HepG2 (cell line): ENCODE data around the gene TRMU. TPM values are rescaled to one million over a fixed set of nuclear protein-coding genes. Genes with fewer than 3 reads are reported as not detected.

Source experiments
- CAMTA2 ChIP-seq: sonication (generic); formaldehyde crosslinking; IDR thresholded peaks from 2 replicates; pipeline ENCODE4 v1.4.0; 2020; ENCODE audit warnings: mild to moderate bottlenecking, missing genetic modification reagents, borderline replicate concordance
- KAT8 ChIP-seq: IDR thresholded peaks from 2 replicates; pipeline ENCODE4 v1.6.1; 2016; ENCODE audit warnings: missing genetic modification reagents, missing compliant biosample characterization
- KLF15 ChIP-seq: sonication (generic); formaldehyde crosslinking; IDR thresholded peaks from 2 replicates; pipeline ENCODE4 v1.8.1; 2023; ENCODE audit warnings: borderline replicate concordance, mild to moderate bottlenecking, inconsistent platforms, missing genetic modification reagents, mixed read lengths
- MEIS1 ChIP-seq: sonication (generic); formaldehyde crosslinking; IDR thresholded peaks from 2 replicates; pipeline ENCODE4 v1.9.0; 2021; ENCODE audit warnings: mild to moderate bottlenecking, missing genetic modification reagents, moderate library complexity, borderline replicate concordance
- POGK ChIP-seq: sonication (generic); formaldehyde crosslinking; conservative IDR thresholded peaks from 2 replicates; pipeline ENCODE4 v1.8.0; 2022; ENCODE audit warnings: mild to moderate bottlenecking, moderate library complexity, missing genetic modification reagents
- POLR2G ChIP-seq: fragments of 200-400 bp; formaldehyde crosslinking; IDR thresholded peaks from 2 replicates; pipeline ENCODE4 v1.6.1; 2018; ENCODE audit warnings: mild to moderate bottlenecking, low read depth, low read length, moderate library complexity
- SCMH1 ChIP-seq: sonication (generic); formaldehyde crosslinking; IDR thresholded peaks from 2 replicates; pipeline ENCODE4 v1.9.0; 2021; ENCODE audit warnings: missing genetic modification reagents, mild to moderate bottlenecking, borderline replicate concordance
- ZNF18 ChIP-seq: sonication (generic); formaldehyde crosslinking; IDR thresholded peaks from 2 replicates; pipeline ENCODE4 v1.8.0; 2022; ENCODE audit warnings: mild to moderate bottlenecking, missing genetic modification reagents; ENCODE audit not compliant: insufficient replicate concordance
- ZNF407 ChIP-seq: sonication (generic); formaldehyde crosslinking; IDR thresholded peaks from one replicate; pipeline ENCODE4 v1.5.1; 2020; ENCODE audit warnings: mild to moderate bottlenecking, missing genetic modification reagents; ENCODE audit errors: not compliant biosample characterization
- ZNF503 ChIP-seq: sonication (generic); formaldehyde crosslinking; IDR thresholded peaks from 2 replicates; pipeline ENCODE4 v1.4.0; 2020; ENCODE audit warnings: missing genetic modification reagents
- ZNF674 ChIP-seq: sonication (generic); formaldehyde crosslinking; IDR thresholded peaks from 2 replicates; pipeline ENCODE4 v1.5.0; 2020; ENCODE audit warnings: low read depth, mild to moderate bottlenecking, missing genetic modification reagents
- polyA plus RNA-seq, 8 experiments: library from polyadenylated mRNA; depleted of rRNA in 3 of 8; stranded (reverse) in 7 of 8; unstranded in 1 of 8; fragments of >200 nt; fragmentation: Illumina TruSeq in 4 of 8; extraction: Trizol in 4 of 8; gene quantifications; 2 replicates each; pipeline versions ENCODE4 v1.2.1 to v1.2.3, GENCODE V29; 2011 to 2016; ENCODE audit warnings: low read depth in 4 of 8, missing spikeins in 1 of 8, mixed read lengths in 1 of 8; ENCODE audit not compliant: insufficient read depth in 1 of 8
- total RNA-seq, 5 experiments: library from RNA; depleted of rRNA; stranded (reverse); fragments of >200 nt; fragmentation: Illumina TruSeq; extraction: Trizol; gene quantifications; 2 replicates each; pipeline ENCODE4 v1.2.3, GENCODE V29; 2016; ENCODE audit warnings: low read depth in 1 of 5
- TF ChIP-seq, protein P1 (sequence below): IDR thresholded peaks from 2 replicates; pipeline ENCODE4 v1.6.1; 2016; ENCODE audit warnings: mild to moderate bottlenecking

TRMU gene
- total and polyA plus RNA-seq, 2 of the 13 experiments (the other 11 are each of a cell fraction or from before 2014, with no cell fraction given) = 31.0 to 50.2 TPM

DNA sequence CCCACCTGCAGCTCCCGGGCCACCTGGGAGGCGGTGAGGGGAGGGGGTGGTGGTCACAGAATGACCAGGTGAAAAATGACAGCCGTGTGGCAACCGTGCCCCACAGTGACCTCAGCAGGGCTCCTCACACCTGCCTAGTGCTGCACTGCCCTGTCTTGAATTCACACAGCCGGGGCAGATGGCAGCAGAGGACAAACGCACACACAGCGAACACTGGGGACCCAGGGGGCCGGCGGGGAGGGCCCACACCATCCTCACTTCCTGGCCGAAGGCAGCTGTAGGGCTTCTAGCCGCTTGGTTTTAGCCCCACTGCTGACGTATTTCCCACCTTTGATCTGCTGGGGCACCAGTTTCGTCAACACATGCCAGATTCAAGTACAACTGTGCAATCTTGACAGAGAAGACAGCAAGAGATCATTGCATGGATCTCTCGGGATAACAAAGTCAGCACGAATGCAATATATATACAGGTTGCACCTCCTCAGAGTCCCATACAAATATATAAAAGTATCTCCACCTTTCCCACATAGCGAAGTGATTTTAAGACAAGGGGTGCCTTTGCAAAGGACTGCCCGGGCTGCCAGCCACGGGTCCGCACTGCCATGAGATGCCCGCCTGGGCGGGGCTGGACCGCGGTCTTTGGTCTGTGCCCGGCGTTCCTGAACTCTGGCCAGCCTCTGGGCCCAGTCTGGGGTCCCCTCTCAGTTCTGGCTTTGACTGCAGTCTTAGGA lies 26.9 kb downstream of the TRMU start (continued):
- TF ChIP-seq KLF15 (CRISPR knock-in tag) (no peak), SCMH1 (no peak), ZNF407 (CRISPR knock-in tag) (no peak), MEIS1 (CRISPR knock-in tag) (peak; percentile 48; the same call in 1 of the 2 replicates), ZNF18 (CRISPR knock-in tag) (no peak), KAT8 (CRISPR knock-in tag) (peak; percentile 63), ZNF503 (CRISPR knock-in tag) (no peak), CAMTA2 (CRISPR knock-in tag) (no peak), POLR2G (peak; percentile 23), ZNF674 (CRISPR knock-in tag) (no peak), POGK (CRISPR knock-in tag) (no peak)
- TF ChIP-seq, protein P1, sequence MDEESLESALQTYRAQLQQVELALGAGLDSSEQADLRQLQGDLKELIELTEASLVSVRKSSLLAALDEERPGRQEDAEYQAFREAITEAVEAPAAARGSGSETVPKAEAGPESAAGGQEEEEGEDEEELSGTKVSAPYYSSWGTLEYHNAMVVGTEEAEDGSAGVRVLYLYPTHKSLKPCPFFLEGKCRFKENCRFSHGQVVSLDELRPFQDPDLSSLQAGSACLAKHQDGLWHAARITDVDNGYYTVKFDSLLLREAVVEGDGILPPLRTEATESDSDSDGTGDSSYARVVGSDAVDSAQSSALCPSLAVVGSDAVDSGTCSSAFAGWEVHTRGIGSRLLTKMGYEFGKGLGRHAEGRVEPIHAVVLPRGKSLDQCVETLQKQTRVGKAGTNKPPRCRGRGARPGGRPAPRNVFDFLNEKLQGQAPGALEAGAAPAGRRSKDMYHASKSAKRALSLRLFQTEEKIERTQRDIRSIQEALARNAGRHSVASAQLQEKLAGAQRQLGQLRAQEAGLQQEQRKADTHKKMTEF (CRISPR knock-in tag) = 0 out of 2 replicates have a peak, but pooled peaks have one; percentile 33
